ENCODE measurements around the gene DPH1.

The DPH1 gene

GRCh38 chr17:2043785-2044184 lies 13.8 kb downstream of the DPH1 start:
- TF ChIP-seq CTCF (IDR thresholded peaks at IDR 0.05; ENCODE audit: borderline replicate concordance, insufficient read depth, low read depth, low read length) = no peak
- no peak overlapping the region for H3K4me3 ChIP-seq (ENCODE audit: low read depth, low read length)

GRCh38 chr17:2044263-2044894 lies 14.4 kb downstream of the DPH1 start:
- no peak overlapping the region for H3K4me3 ChIP-seq (ENCODE audit: low read depth, low read length)
- TF ChIP-seq CTCF (IDR thresholded peaks at IDR 0.05; ENCODE audit: borderline replicate concordance, insufficient read depth, low read depth, low read length) = no peak

GRCh38 chr17:2047590-2047989 lies 17.6 kb downstream of the DPH1 start:
- H3K4me3 ChIP-seq (ENCODE audit: low read depth, low read length) = no peak overlapping the region
- TF ChIP-seq CTCF (IDR thresholded peaks at IDR 0.05; ENCODE audit: borderline replicate concordance, insufficient read depth, low read depth, low read length) = no peak

GRCh38 chr17:2048805-2049204 lies 18.9 kb downstream of the DPH1 start:
- no peak for TF ChIP-seq CTCF (IDR thresholded peaks at IDR 0.05; ENCODE audit: borderline replicate concordance, insufficient read depth, low read depth, low read length)
- no peak overlapping the region for H3K4me3 ChIP-seq (ENCODE audit: low read depth, low read length)

- H3K4me3 ChIP-seq (ENCODE audit: low read depth, low read length) = peak overlapping the region; percentile 57
- TF ChIP-seq CTCF (IDR thresholded peaks at IDR 0.05; ENCODE audit: borderline replicate concordance, insufficient read depth, low read depth, low read length) = no peak
Observed at GRCh38 chr17:2049333-2050299, 19.7 kb downstream of the DPH1 start.

GRCh38 chr17:2050300-2051060 lies 20.5 kb downstream of the DPH1 start:
- peak overlapping the region; percentile 51 for H3K4me3 ChIP-seq (ENCODE audit: low read depth, low read length)
- TF ChIP-seq CTCF (IDR thresholded peaks at IDR 0.05; ENCODE audit: borderline replicate concordance, insufficient read depth, low read depth, low read length) = no peak
